ENCODE data around the gene TMF1. TPM values are rescaled to one million over a fixed set of nuclear protein-coding genes. Genes with fewer than 3 reads are reported as not detected.

The TMF1 gene
- 10 to 100 TPM; 37.1 to 42.1 TPM for total RNA-seq

- intact Hi-C loops (cut with micrococcal nuclease) = loop anchor here (1.0 to 2.0 kb wide), 4 partner anchors 7 to 39 kb away; partner anchors contain the start of genes ARL6IP5 and EOGT
- peak; percentile 99 for DNase-seq
- peaks cover 33% of the 10 kb centered on the region for H3K4me1 Mint-ChIP-seq (ENCODE audit: low read depth)
- peaks cover 2% of the 10 kb centered on the region for H3K27me3 Mint-ChIP-seq
- H3K4me3 Mint-ChIP-seq = peak within 1 kb of the TSS; percentile 98
- peaks cover 40% of the 10 kb centered on the region for H3K36me3 Mint-ChIP-seq
- POLR2A ChIA-PET = interaction anchor here (0.5 to 5.3 kb wide), 12 partner anchors 9 to 275 kb away, joined by 3 to 28 read pairs (median 4); partner anchors contain the start of genes ARL6IP5, EOGT and UBA3
- CTCF ChIA-PET = interaction anchor here (1.1 to 2.7 kb wide), 9 partner anchors 13 to 109 kb away, joined by 3 to 13 read pairs (median 4); partner anchors contain the start of gene EOGT
- H3K27ac Mint-ChIP-seq = peak within 1 kb of the TSS; percentile 97
- H3K9me3 Mint-ChIP-seq = no peaks in the 10 kb centered on the region
Measured at GRCh38 chr3:69051756-69052471, at the start of gene TMF1. Gene TMF1 (minus strand): TSS chr3:69052333. CDS start chr3:69052086, 247 bp downstream.

- Mint-ChIP-seq H3K27ac (no peak overlapping the region), H3K4me1 (ENCODE audit: low read depth) (peaks cover 64% of the 10 kb centered on the region), H3K36me3 (peaks cover 58% of the 10 kb centered on the region), H3K9me3 (no peaks in the 10 kb centered on the region), H3K4me3 (no peak overlapping the region), H3K27me3 (no peaks in the 10 kb centered on the region)
- ChIA-PET POLR2A (interaction anchor here (1.3 kb wide), 2 partner anchors 9 to 13 kb away, joined by 4 to 5 read pairs; no protein-coding TSS in a partner anchor), CTCF (interaction anchor here (0.6 to 3.7 kb wide), 3 partner anchors 20 to 73 kb away, joined by 3 to 22 read pairs (median 3); no protein-coding TSS in a partner anchor)
- no peak for DNase-seq
- intact Hi-C loops (cut with micrococcal nuclease) = no loop called here
Measured at GRCh38 chr3:69099576-69099975, 47.4 kb upstream of the TMF1 start.

- Mint-ChIP-seq H3K4me1 (ENCODE audit: low read depth) (peaks cover 71% of the 10 kb centered on the region), H3K27me3 (no peaks in the 10 kb centered on the region), H3K36me3 (peaks cover 47% of the 10 kb centered on the region), H3K27ac (peak overlapping the region; percentile 78), H3K4me3 (no peak overlapping the region), H3K9me3 (no peaks in the 10 kb centered on the region)
- CTCF ChIA-PET = no interaction called here
- intact Hi-C loops (cut with micrococcal nuclease) = no loop called here
- POLR2A ChIA-PET = interaction anchor here (1.4 kb wide), 1 partner anchor 8 kb away, joined by 5 read pairs; no protein-coding TSS in a partner anchor
- no peak for DNase-seq
Measured at GRCh38 chr3:69097407-69098086, 45.4 kb upstream of the TMF1 start.

GRCh38 chr3:69096299-69096698, 44.2 kb upstream of the TMF1 start:
- no peaks in the 10 kb centered on the region for H3K9me3 Mint-ChIP-seq
- ChIA-PET POLR2A (interaction anchor here (0.5 to 8.1 kb wide), 3 partner anchors 9 to 18 kb away, joined by 3 to 81 read pairs (median 7); partner anchors contain the start of genes ARL6IP5 and UBA3), CTCF (interaction anchor here (0.7 to 1.2 kb wide), 3 partner anchors 24 to 230 kb away, joined by 3 to 4 read pairs (median 3); partner anchors contain the start of gene TMF1)
- intact Hi-C loops (cut with micrococcal nuclease) = no loop called here
- no peak for DNase-seq
- H3K27ac Mint-ChIP-seq = peak overlapping the region; percentile 88
- H3K36me3 Mint-ChIP-seq = peaks cover 37% of the 10 kb centered on the region
- no peaks in the 10 kb centered on the region for H3K27me3 Mint-ChIP-seq
- H3K4me3 Mint-ChIP-seq = no peak overlapping the region
- peaks cover 74% of the 10 kb centered on the region for H3K4me1 Mint-ChIP-seq (ENCODE audit: low read depth)

GRCh38 chr3:69095636-69096035, 43.5 kb upstream of the TMF1 start:
- H3K9me3 Mint-ChIP-seq = no peaks in the 10 kb centered on the region
- ChIA-PET POLR2A (interaction anchor here (1.5 to 8.1 kb wide), 3 partner anchors 9 to 17 kb away, joined by 6 to 81 read pairs (median 7); partner anchors contain the start of genes ARL6IP5 and UBA3), CTCF (interaction anchor here (0.8 to 1.6 kb wide), 5 partner anchors 11 to 104 kb away, joined by 3 to 4 read pairs (median 4); partner anchors contain the start of genes ARL6IP5 and TMF1)
- peaks cover 36% of the 10 kb centered on the region for H3K36me3 Mint-ChIP-seq
- peaks cover 78% of the 10 kb centered on the region for H3K4me1 Mint-ChIP-seq (ENCODE audit: low read depth)
- peak overlapping the region; percentile 55 for H3K4me3 Mint-ChIP-seq
- peak overlapping the region; percentile 88 for H3K27ac Mint-ChIP-seq
- intact Hi-C loops (cut with micrococcal nuclease) = loop anchor here (2.0 kb wide), 1 partner anchor 15 kb away; the partner anchor contains the start of gene UBA3
- H3K27me3 Mint-ChIP-seq = no peaks in the 10 kb centered on the region
- peak; percentile 63 for DNase-seq

- peaks cover 84% of the 10 kb centered on the region for H3K4me1 Mint-ChIP-seq (ENCODE audit: low read depth)
- intact Hi-C loops (cut with micrococcal nuclease) = loop anchor here (2.0 kb wide), 1 partner anchor 14 kb away; the partner anchor contains the start of gene UBA3
- ChIA-PET CTCF (interaction anchor here (0.9 to 1.7 kb wide), 9 partner anchors 8 to 212 kb away, joined by 3 to 7 read pairs (median 4); partner anchors contain the start of genes ARL6IP5, EOGT and TMF1), POLR2A (interaction anchor here (0.8 to 8.1 kb wide), 7 partner anchors 8 to 118 kb away, joined by 3 to 81 read pairs (median 5); partner anchors contain the start of genes ARL6IP5, EOGT and UBA3)
- peak overlapping the region; percentile 88 for H3K27ac Mint-ChIP-seq
- no peaks in the 10 kb centered on the region for H3K27me3 Mint-ChIP-seq
- peak overlapping the region; percentile 55 for H3K4me3 Mint-ChIP-seq
- H3K36me3 Mint-ChIP-seq = peaks cover 38% of the 10 kb centered on the region
- no peaks in the 10 kb centered on the region for H3K9me3 Mint-ChIP-seq
- no peak for DNase-seq
Measured at GRCh38 chr3:69094467-69095205, 42.5 kb upstream of the TMF1 start.

GRCh38 chr3:69092030-69092516, 39.9 kb upstream of the TMF1 start:
- intact Hi-C loops (cut with micrococcal nuclease) = loop anchor here (1.0 to 2.0 kb wide), 2 partner anchors 8 to 59 kb away; partner anchors contain the start of gene ARL6IP5
- POLR2A ChIA-PET = interaction anchor here (1.0 to 8.1 kb wide), 4 partner anchors 10 to 106 kb away, joined by 3 to 81 read pairs (median 4); partner anchors contain the start of genes ARL6IP5 and UBA3
- DNase-seq = no peak
- peaks cover 39% of the 10 kb centered on the region for H3K36me3 Mint-ChIP-seq
- no peaks in the 10 kb centered on the region for H3K27me3 Mint-ChIP-seq
- peaks cover 86% of the 10 kb centered on the region for H3K4me1 Mint-ChIP-seq (ENCODE audit: low read depth)
- H3K4me3 Mint-ChIP-seq = peak overlapping the region; percentile 58
- CTCF ChIA-PET = interaction anchor here (1.1 to 2.7 kb wide), 2 partner anchors 10 to 29 kb away, joined by 3 to 9 read pairs; no protein-coding TSS in a partner anchor
- H3K27ac Mint-ChIP-seq = peak overlapping the region; percentile 88
- no peaks in the 10 kb centered on the region for H3K9me3 Mint-ChIP-seq

GRCh38 chr3:69091389-69092029, 39.4 kb upstream of the TMF1 start:
- H3K4me3 Mint-ChIP-seq = peak overlapping the region; percentile 58
- H3K9me3 Mint-ChIP-seq = no peaks in the 10 kb centered on the region
- ChIA-PET CTCF (interaction anchor here (0.6 to 2.7 kb wide), 3 partner anchors 9 to 54 kb away, joined by 3 to 9 read pairs (median 6); no protein-coding TSS in a partner anchor), POLR2A (interaction anchor here (1.0 to 8.1 kb wide), 4 partner anchors 9 to 107 kb away, joined by 3 to 81 read pairs (median 4); partner anchors contain the start of genes ARL6IP5 and UBA3)
- peaks cover 82% of the 10 kb centered on the region for H3K4me1 Mint-ChIP-seq (ENCODE audit: low read depth)
- no peak for DNase-seq
- intact Hi-C loops (cut with micrococcal nuclease) = loop anchor here (1.0 to 2.0 kb wide), 2 partner anchors 7 to 59 kb away; partner anchors contain the start of gene ARL6IP5
- peak overlapping the region; percentile 88 for H3K27ac Mint-ChIP-seq
- H3K36me3 Mint-ChIP-seq = peaks cover 39% of the 10 kb centered on the region
- no peaks in the 10 kb centered on the region for H3K27me3 Mint-ChIP-seq

GRCh38 chr3:69090021-69090420, 37.9 kb upstream of the TMF1 start:
- peaks cover 69% of the 10 kb centered on the region for H3K4me1 Mint-ChIP-seq (ENCODE audit: low read depth)
- H3K9me3 Mint-ChIP-seq = no peaks in the 10 kb centered on the region
- POLR2A ChIA-PET = interaction anchor here (0.7 to 8.1 kb wide), 3 partner anchors 8 to 50 kb away, joined by 4 to 81 read pairs (median 5); partner anchors contain the start of genes ARL6IP5 and UBA3
- no peak for DNase-seq
- intact Hi-C loops (cut with micrococcal nuclease) = no loop called here
- H3K36me3 Mint-ChIP-seq = peaks cover 39% of the 10 kb centered on the region
- peak overlapping the region; percentile 57 for H3K4me3 Mint-ChIP-seq
- no peaks in the 10 kb centered on the region for H3K27me3 Mint-ChIP-seq
- peak overlapping the region; percentile 94 for H3K27ac Mint-ChIP-seq
- CTCF ChIA-PET = interaction anchor here (0.8 to 2.7 kb wide), 4 partner anchors 8 to 32 kb away, joined by 3 to 9 read pairs (median 4); no protein-coding TSS in a partner anchor

GRCh38 chr3:69088063-69088462, 35.9 kb upstream of the TMF1 start:
- H3K9me3 Mint-ChIP-seq = no peaks in the 10 kb centered on the region
- H3K27ac Mint-ChIP-seq = peak overlapping the region; percentile 94
- intact Hi-C loops (cut with micrococcal nuclease) = no loop called here
- H3K4me1 Mint-ChIP-seq (ENCODE audit: low read depth) = peaks cover 65% of the 10 kb centered on the region
- no peaks in the 10 kb centered on the region for H3K27me3 Mint-ChIP-seq
- H3K36me3 Mint-ChIP-seq = peaks cover 37% of the 10 kb centered on the region
- ChIA-PET CTCF (interaction anchor here (1.2 kb wide), 1 partner anchor 35 kb away, joined by 4 read pairs; the partner anchor contains the start of gene TMF1), POLR2A (interaction anchor here (1.0 kb wide), 1 partner anchor 56 kb away, joined by 5 read pairs; no protein-coding TSS in a partner anchor)
- peak overlapping the region; percentile 97 for H3K4me3 Mint-ChIP-seq
- DNase-seq = no peak
